Lung (tissue), 12 donors: ENCODE results near the gene LRIG1. TPM values are rescaled to one million over a fixed set of nuclear protein-coding genes. Genes with fewer than 3 reads are reported as not detected.

Experiments
- ATAC-seq: fragments of 200-7000 bp; cut with Tn5 transposase; one replicate; pipeline ENCODE4 v1.9.1; 2020; ENCODE audit warnings: moderate number of reproducible peaks; ENCODE audit not compliant: insufficient read depth, low FRiP score
- DNase-seq, 3 donors: peaks; one replicate each; pipeline ENCODE4 v3.0.0-alpha.2; 2013 to 2017
- H3K27ac ChIP-seq, 2 donors: one replicate each; pipeline ENCODE4 v1.5.1; 2013; ENCODE audit warnings: mild to moderate bottlenecking in 2 of 2, moderate library complexity in 2 of 2, control low read depth in 1 of 2, inconsistent platforms in 1 of 2, low read depth in 1 of 2, low read length in 1 of 2
- H3K27me3 ChIP-seq, 3 donors: one replicate each; pipeline ENCODE4 v1.5.1; 2013; ENCODE audit warnings: low read length in 2 of 3; ENCODE audit not compliant: control insufficient read depth in 3 of 3, insufficient read depth in 3 of 3
- H3K36me3 ChIP-seq, 4 donors: one replicate each; pipeline ENCODE4 v1.5.1; 2013; ENCODE audit warnings: low read length in 4 of 4, mild to moderate bottlenecking in 1 of 4, moderate library complexity in 1 of 4; ENCODE audit not compliant: control insufficient read depth in 4 of 4, insufficient read depth in 4 of 4
- H3K4me1 ChIP-seq, 5 donors: one replicate each; pipeline ENCODE4 v1.5.1; 2013; ENCODE audit warnings: low read length in 5 of 5, mild to moderate bottlenecking in 2 of 5, moderate library complexity in 1 of 5; ENCODE audit not compliant: control insufficient read depth in 5 of 5, insufficient read depth in 5 of 5
- H3K4me3 ChIP-seq: one replicate; pipeline ENCODE4 v1.5.1; 2013; ENCODE audit warnings: mild to moderate bottlenecking, control low read depth, moderate library complexity
- H3K9ac ChIP-seq, 2 donors: one replicate each; pipeline ENCODE4 v1.5.1; 2013; ENCODE audit warnings: low read length in 2 of 2, control low read depth in 1 of 2; ENCODE audit not compliant: insufficient read depth in 1 of 2
- H3K9me3 ChIP-seq, 4 donors: one replicate each; pipeline ENCODE4 v1.5.1; 2013; ENCODE audit warnings: low read length in 3 of 4, mild to moderate bottlenecking in 1 of 4, moderate library complexity in 1 of 4; ENCODE audit not compliant: control insufficient read depth in 4 of 4, insufficient read depth in 3 of 4
- WGBS, 2 donors: extraction: QIAGEN DNeasy Blood & Tissue Kit; methylation state at CpG; one replicate each; pipeline ENCODE4 v1.1.7; 2013; 5-methylcytosine and 5-hydroxymethylcytosine counted together
- polyA plus RNA-seq, 2 donors: library from polyadenylated mRNA; stranded (reverse); fragments of 200-250 nt; gene quantifications; one replicate each; pipeline ENCODE4 v1.2.1, GENCODE V29; 2013
- total RNA-seq, 2 donors: library from RNA; depleted of rRNA in 1 of 2; stranded (reverse); fragments of >200 nt in 1 of 2; gene quantifications; one replicate each; pipeline ENCODE4 v1.2.1, GENCODE V29; 2014 to 2021
- TF ChIP-seq, protein P1 (sequence below): IDR thresholded peaks from 2 replicates; pipeline ENCODE4 v1.5.1; 2012; ENCODE audit warnings: mild to moderate bottlenecking; ENCODE audit errors: control extremely low read depth, extremely low read depth
- donor health status: control.
- donor health status: control.
- donor health status: Bipolar disorder and iron deficiency.
- donor health status: healthy.
- donor health status: DM: yes; HTN: yes; CAD: no.

The LRIG1 gene
- total and polyA plus RNA-seq, 4 donors = 21.9 to 97.4 (median 42.2) TPM

DNA sequence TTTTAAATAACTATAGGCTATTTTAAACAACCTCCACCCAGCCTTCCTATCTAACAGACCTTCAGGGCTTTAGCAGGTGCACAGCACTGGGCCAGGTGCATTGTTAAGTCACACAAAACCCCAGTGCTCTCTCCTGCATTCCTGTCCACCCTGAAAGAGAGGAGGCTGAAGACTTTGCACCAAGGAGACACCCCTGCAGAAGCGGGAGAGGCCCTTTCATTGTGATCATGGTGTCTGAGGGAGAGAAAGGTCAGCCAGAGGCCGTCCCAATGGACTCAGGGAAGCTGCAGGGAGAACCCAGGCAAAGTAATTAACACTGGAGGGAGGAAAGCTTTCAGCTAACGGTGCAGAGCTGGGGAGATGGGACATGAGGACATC, 5.2 kb downstream of the LRIG1 start:
- Histone ChIP-seq H3K27me3 (peaks cover 0 to 2% (median 0%) of the 10 kb centered on the region in 3 donors), H3K4me1 (peaks cover 10 to 52% (median 44%) of the 10 kb centered on the region in 5 donors), H3K36me3 (no peaks in the 10 kb centered on the region), H3K9ac (no peak overlapping the region), H3K4me3 (no peak overlapping the region), H3K9me3 (no peaks in the 10 kb centered on the region), H3K27ac (peak overlapping the region; percentile 27 to 62)
- 42 to 59% methylated on average over 3 of the region's 3 CpGs for WGBS, 2 donors
- DNase-seq (no peak), ATAC-seq (no peak)
- TF ChIP-seq, protein P1, sequence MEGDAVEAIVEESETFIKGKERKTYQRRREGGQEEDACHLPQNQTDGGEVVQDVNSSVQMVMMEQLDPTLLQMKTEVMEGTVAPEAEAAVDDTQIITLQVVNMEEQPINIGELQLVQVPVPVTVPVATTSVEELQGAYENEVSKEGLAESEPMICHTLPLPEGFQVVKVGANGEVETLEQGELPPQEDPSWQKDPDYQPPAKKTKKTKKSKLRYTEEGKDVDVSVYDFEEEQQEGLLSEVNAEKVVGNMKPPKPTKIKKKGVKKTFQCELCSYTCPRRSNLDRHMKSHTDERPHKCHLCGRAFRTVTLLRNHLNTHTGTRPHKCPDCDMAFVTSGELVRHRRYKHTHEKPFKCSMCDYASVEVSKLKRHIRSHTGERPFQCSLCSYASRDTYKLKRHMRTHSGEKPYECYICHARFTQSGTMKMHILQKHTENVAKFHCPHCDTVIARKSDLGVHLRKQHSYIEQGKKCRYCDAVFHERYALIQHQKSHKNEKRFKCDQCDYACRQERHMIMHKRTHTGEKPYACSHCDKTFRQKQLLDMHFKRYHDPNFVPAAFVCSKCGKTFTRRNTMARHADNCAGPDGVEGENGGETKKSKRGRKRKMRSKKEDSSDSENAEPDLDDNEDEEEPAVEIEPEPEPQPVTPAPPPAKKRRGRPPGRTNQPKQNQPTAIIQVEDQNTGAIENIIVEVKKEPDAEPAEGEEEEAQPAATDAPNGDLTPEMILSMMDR = no peak

- H3K4me3 ChIP-seq = no peak overlapping the region
- no peaks in the 10 kb centered on the region for H3K36me3 ChIP-seq
- TF ChIP-seq, protein P1 = no peak
- no peak for DNase-seq
- peaks cover 0 to 2% (median 0%) of the 10 kb centered on the region in 3 donors for H3K27me3 ChIP-seq
- peaks cover 11 to 57% (median 45%) of the 10 kb centered on the region in 5 donors for H3K4me1 ChIP-seq
- peak overlapping the region; percentile 27 to 62 for H3K27ac ChIP-seq
- no peak for ATAC-seq
- H3K9me3 ChIP-seq = no peaks in the 10 kb centered on the region
- no peak overlapping the region for H3K9ac ChIP-seq
- WGBS, 2 donors = 49 to 62% methylated on average over 7 of the region's 7 CpGs
Observed at GRCh38 chr3:66494959-66495667, 5.7 kb downstream of the LRIG1 start.

- ATAC-seq (no peak), DNase-seq (no peak)
- 60 to 69% methylated on average over 5 of the region's 5 CpGs for WGBS, 2 donors
- no peak overlapping the region for H3K4me3 ChIP-seq
- TF ChIP-seq, protein P1 = no peak
- H3K9ac ChIP-seq = no peak overlapping the region
- no peaks in the 10 kb centered on the region for H3K9me3 ChIP-seq
- H3K36me3 ChIP-seq = no peaks in the 10 kb centered on the region
- peaks cover 0 to under 1% (median 0%) of the 10 kb centered on the region in 3 donors for H3K27me3 ChIP-seq
- peak overlapping the region in 1 of 2 donors; percentile 26 for H3K27ac ChIP-seq
- peaks cover 10 to 56% (median 47%) of the 10 kb centered on the region in 5 donors for H3K4me1 ChIP-seq
Observed at GRCh38 chr3:66493458-66494099, 7.2 kb downstream of the LRIG1 start.
